ENCODE data around the gene PTPN3.
"Not testable (repeated sequence)": the region's sequence is repeated elsewhere in the genome, so short reads cannot be mapped to it uniquely, and the experiment has no call there.

The PTPN3 gene

DNA sequence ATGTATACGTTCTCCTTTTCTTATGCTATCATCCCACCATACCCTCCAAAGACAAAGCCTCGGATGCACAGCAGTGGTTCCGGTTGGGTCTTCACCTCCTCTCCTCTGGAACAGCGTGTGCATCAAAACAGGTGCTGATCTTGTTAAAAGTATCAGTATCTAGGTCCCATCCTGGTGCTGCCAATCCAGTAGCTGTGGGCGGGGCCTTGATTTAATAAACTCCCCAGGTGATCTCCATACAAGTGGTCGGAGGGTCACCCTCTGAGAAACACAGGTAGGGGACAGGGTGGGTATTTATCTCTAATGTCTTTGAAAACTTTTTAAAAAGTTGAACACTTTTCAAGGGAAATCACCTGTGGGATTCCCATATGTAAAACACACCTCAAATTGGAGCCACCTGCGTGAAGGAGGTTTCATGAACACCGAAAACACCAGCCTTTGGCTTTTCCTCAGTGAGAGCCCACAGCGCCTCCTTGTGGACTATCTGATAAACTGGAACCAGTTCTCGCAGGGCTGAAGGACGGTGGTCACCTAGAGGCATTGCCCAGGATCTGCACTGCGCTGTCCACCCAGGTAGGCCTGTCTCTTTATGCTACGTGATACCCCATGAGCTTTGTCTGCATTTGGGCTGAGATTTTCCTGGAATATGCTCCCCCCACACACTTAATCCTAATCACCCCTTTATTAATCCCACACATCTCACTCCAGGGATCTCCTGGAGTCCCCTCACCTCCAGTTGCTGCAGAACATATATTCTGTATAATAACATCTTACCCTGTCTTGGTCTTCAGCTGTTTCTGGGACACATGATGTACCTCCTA, 96.7 kb downstream of the PTPN3 start:
- peak; percentile 73 for DNase-seq (ENCODE audit: low read depth)

DNA sequence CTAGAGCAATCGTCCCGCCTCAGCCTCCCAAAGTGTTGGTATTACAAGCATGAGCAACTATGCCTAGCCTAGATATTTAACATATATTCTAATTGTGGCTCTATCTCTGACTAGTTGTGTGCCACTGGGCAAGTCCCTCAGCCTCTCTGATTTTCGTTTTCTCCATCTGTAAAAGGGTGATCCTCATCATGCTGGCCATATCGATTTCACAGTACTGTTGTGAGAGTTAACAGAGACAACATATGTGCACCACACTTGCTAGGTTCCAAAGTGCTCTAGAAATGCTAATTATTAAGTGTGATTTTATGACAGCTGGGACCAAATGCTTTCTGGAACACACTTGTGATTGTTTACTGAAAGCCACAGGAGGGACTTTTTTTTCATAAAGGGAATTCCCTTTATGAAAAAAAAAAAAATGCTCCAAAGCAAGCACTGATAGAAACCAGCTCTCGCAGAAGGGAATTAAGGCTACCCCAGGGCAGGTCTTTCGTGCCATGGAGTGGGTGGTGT, 98.8 kb downstream of the PTPN3 start:
- DNase-seq (ENCODE audit: low read depth) = no peak

- DNase-seq (ENCODE audit: low read depth) = no peak
Observed at GRCh38 chr9:109391176-109391575, 106.9 kb downstream of the PTPN3 start.

- no peak for DNase-seq (ENCODE audit: low read depth)
Observed at GRCh38 chr9:109387856-109388255, 110.3 kb downstream of the PTPN3 start.

DNA sequence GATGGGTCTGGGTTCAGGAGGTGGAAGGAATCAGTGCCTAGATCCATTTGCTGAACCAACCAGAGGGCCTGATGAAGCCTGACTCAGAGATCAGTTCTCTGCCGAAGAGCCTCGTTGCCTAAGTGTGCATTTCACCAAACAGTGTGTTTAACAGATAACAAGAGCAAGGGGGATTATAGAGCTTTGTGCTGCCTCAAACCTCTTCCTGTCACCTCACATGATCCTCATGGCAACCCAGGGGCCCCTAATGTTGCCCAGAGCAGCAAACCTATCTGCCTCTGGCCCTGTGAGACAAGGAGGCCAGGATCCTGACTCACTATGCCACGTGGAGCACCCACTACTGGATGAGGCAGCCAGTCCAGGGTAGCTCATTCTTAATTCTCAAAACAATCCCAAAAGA, 110.9 kb downstream of the PTPN3 start:
- DNase-seq (ENCODE audit: low read depth) = no peak

GRCh38 chr9:109385499-109385898, 112.6 kb downstream of the PTPN3 start:
- DNase-seq (ENCODE audit: low read depth) = no peak

DNA sequence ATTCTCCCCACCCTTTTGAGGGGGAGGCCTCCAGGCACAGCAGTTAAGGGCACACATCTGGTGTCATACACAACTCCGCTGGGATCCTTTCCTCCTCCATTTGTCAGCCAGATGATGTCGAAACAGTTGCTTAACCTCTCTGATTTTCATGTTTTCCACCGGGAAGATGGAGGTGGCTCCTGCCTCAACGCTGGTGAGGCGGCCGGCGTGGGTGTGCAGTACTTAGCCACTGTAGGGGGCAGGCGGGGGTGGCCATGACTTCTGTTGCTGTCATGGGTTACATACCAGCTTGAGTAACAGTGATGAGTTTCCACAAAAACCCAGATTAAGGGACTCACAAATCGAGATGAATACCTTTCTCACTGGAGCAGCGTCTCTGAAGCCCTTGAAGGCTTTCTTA, 114.2 kb downstream of the PTPN3 start:
- no peak for DNase-seq (ENCODE audit: low read depth)

DNA sequence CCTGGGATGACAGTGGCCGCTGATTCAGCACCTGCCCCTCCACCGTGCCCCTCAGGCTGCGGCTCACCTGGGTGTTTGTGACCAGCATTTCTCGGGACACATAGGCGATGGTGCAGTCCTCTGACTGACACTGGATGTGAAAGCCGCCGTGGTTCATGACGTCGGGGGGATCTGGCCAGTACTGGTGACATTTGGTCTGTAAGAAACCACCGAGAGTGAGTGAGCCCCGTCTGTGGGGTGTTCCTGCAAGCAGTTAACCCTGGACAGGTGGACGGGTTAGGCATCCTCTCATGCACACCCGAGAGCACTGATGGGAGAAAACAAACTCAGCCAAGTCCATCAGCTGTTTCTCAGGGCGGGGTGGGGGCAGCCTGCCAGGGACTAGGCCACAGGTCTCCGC, 114.8 kb downstream of the PTPN3 start:
- no peak for DNase-seq (ENCODE audit: low read depth)

GRCh38 chr9:109382585-109382984, 115.5 kb downstream of the PTPN3 start:
- DNase-seq (ENCODE audit: low read depth) = no peak

DNA sequence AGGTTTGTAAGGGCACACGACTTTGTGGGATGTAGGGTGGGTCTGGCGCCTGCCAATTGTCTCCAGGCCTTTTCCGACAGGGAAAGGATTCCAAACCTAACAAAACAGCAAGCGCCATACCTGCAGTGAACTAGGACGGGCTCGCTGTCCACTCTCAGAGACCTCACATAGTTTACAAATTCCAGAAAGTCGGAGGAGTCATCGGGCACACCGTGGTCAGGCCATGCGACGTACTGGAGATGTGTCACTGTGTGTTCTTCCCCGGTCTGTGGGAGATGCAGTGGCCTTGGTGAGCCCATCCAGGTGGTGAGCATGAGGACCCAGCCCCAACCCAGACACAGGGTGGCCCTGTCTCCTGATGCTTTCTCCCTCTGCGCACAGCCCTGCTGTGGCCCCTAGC, 115.9 kb downstream of the PTPN3 start:
- DNase-seq (ENCODE audit: low read depth) = peak; percentile 5

GRCh38 chr9:109381011-109381729, 116.9 kb downstream of the PTPN3 start:
- DNase-seq (ENCODE audit: low read depth) = peak; percentile 76

- DNase-seq (ENCODE audit: low read depth) = no peak
Observed at GRCh38 chr9:109379513-109379912, 118.6 kb downstream of the PTPN3 start.

DNA sequence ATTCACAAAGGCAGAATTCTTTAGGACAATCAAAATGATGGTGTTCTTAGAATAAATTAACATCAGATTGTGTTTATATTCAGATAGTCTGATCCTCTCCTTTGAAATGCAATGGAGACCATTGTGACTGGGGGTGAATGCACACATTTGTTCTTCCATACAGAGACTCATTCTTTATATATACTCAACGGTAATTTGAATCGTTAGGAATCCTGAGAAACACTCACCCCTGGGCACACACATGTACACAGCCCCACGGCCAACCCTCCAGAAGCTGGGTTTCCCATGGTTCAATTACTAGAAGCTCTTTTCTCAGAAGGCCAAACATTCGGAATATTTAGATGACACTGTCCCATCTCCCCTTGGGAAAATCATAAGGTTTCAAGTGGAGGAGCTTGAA, 119.8 kb downstream of the PTPN3 start:
- no peak for DNase-seq (ENCODE audit: low read depth)

DNA sequence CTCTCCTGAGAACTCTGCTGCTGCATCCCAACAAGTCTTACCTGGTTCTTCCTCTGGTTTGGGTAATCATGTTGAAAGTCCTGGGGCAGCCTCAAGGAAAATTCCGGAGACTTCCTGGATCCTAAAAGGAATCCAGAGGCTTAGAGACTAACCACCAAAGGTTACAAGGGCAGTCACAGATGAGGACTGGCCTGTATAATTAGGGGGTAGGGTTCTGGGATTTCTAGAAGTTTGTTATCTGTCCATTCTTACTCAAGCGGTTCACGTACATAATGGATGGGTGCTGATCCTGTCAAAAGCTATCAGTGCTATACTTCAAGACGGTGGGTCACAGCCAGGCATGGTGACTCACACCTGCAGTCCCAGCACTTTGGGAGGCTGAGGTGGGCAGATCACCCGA, 125.9 kb downstream of the PTPN3 start:
- no peak for DNase-seq (ENCODE audit: low read depth)

- DNase-seq (ENCODE audit: low read depth) = no peak
Observed at GRCh38 chr9:109371374-109371773, 126.7 kb downstream of the PTPN3 start.

DNA sequence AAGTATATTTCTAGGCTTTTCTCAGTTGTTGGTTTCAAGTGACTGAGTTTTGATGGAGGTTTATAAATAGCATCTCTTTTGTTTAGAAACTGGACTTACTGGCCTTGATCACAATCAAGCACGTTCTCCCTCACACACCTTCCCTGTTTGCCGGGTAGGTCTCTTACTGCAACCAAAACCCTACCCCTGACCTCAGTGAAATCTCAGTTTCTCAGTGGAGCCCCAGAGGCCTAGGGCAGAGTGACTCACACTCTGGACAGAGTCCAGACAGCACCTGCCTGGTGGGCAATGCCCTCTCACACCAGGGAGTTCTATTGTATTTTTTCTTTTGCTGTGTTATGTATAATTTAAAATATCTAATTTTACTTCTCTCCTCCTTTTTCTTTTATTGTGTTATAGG, 128.8 kb downstream of the PTPN3 start:
- no peak for DNase-seq (ENCODE audit: low read depth)

DNA sequence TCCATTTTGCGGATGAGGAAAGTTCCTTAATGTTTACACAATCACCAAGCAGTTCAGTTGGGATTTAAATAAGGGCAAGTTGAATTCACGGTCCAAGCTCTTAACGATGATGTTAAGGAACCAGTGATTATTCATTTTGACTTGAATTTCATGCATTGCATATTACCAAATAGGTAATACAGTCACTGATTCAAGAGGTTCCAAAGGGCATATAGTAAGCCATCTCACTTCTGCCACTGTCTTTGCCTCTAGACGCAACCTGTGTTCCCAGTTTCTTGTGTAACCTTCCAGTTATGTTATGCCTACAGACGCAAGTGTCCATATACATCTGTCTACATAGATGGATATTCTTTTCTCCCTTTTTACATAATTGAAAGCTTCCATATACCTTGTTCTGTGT, 137.3 kb downstream of the PTPN3 start:
- no peak for DNase-seq (ENCODE audit: low read depth)

DNA sequence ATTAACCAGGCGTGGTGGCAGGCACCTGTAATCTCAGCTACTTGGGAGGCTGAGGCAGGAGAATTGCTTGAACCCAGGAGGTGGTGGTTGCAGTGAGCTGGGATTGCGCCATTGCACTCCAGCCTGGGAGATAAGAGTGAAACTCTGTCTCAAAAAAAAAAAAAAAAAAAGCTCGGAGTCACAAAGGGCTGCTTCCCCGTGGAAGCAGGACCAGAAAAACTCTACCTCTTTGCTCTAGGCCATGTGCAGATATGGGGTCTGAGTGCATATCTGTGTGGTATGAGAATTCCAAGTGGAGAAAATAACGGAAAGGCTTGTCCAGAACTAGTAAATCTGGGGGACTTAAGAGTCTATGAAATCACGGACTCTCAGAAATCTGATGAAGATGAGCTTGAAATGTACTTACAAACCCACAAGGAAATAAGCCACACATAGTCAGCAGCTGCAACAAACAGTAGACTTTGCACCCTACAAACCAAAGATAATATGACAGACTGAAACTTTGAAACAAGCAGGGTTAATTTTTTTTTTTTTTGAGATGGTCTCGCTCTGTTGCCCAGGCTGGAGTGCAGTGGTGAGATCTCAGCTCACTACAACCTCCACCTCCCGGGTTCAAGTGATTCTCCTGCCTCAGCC, 139.0 kb downstream of the PTPN3 start:
- DNase-seq (ENCODE audit: low read depth) = not testable (repeated sequence)

- no peak for DNase-seq (ENCODE audit: low read depth)
Observed at GRCh38 chr9:109355564-109356297, 142.4 kb downstream of the PTPN3 start.

GRCh38 chr9:109354190-109354589, 143.9 kb downstream of the PTPN3 start:
- DNase-seq (ENCODE audit: low read depth) = no peak

DNA sequence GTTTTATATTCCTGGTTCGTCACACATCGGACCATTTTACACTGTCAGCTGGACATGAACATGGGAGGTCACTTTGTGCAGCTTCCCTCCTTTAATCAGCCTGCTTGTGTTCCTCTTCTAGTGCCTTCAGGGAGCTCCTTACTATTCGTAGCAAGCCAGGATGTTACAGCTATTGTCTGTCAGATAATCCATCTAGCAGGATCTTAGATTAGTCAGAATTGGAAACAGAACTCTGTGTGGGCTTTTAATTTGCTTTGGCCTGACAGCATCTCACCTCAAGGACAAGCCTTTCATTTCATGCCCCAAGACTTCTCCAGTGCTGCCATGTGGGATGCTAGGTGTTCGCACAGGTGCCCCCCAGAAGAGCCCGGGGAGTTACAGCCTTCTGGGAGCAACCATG, 147.1 kb downstream of the PTPN3 start:
- DNase-seq (ENCODE audit: low read depth) = no peak

GRCh38 chr9:109349421-109349846, 148.7 kb downstream of the PTPN3 start:
- peak; percentile 61 for DNase-seq (ENCODE audit: low read depth)
